Breast epithelium (tissue), 3 donors: ENCODE data around the gene ITGB2.

Experiments
- CTCF ChIP-seq, 3 donors: fragments of 450-650 bp; IDR thresholded peaks; one replicate each; pipeline ENCODE4 v1.5.1; 2016 to 2017; ENCODE audit warnings: antibody characterized with exemption in 3 of 3, mild to moderate bottlenecking in 3 of 3, moderate library complexity in 3 of 3
- POLR2A ChIP-seq: fragments of 450-650 bp; IDR thresholded peaks from one replicate; pipeline ENCODE4 v1.6.1; 2016; ENCODE audit warnings: antibody characterized with exemption, mild to moderate bottlenecking, moderate library complexity
- POLR2AphosphoS5 ChIP-seq, 3 donors: sonication (generic); formaldehyde crosslinking; IDR thresholded peaks; one replicate each; pipeline ENCODE4 v1.6.1; 2017; ENCODE audit warnings: antibody characterized with exemption in 3 of 3

- TF ChIP-seq CTCF (IDR thresholded peaks at IDR 0.05): no peak
- TF ChIP-seq POLR2AphosphoS5 (IDR thresholded peaks at IDR 0.05): no peak
- no peak for TF ChIP-seq POLR2A
Observed at GRCh38 chr21:44918107-44918470, 2.6 kb downstream of the ITGB2 start.
